NOMO-1 treated with dmso at 0.1 percent for 144 hours (cell line): Measurements from ENCODE around the gene CDC25A.

Experiments
- DNase-seq: peaks from one replicate; lab custom pipeline; 2025; ENCODE audit not compliant: unreplicated experiment; lab: John Stamatoyannopoulos, UW

The CDC25A gene

GRCh38 chr3:48110463-48110862 lies 77.8 kb downstream of the CDC25A start:
- DNase-seq, result no peak

DNA sequence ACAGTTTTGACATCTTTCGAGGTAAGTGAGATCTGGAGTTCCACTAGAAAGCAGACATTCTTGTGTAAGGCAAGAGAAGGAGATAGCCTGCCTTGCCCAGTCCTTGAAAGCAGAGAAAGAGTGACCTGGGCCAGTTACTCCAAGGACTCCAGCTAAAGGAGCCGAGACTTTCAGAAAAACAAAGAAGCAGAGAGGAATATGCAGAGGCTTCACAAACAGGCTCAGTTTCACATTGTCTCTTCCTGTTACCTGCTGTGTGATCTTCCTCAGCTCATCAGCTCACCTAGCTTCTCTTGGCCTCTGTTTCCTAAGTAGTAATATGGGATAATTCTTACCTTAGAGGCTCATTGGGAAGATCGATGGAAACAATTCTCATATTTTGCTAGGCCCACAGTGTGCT lies 81.0 kb downstream of the CDC25A start:
- DNase-seq, result no peak
